GM12878 (cell line): ENCODE results near the gene EFNA3. TPM values are rescaled to one million over a fixed set of nuclear protein-coding genes. Genes with fewer than 3 reads are reported as not detected.

Experiments
- BRCA1 ChIP-seq: IDR thresholded peaks from 2 replicates; pipeline ENCODE4 v1.6.1; 2011; ENCODE audit warnings: low read depth, low read length, improper control_type of control experiment
- CREM ChIP-seq: IDR thresholded peaks from 2 replicates; pipeline ENCODE4 v1.6.1; 2014; ENCODE audit warnings: antibody characterized with exemption, low read depth
- EGR1 ChIP-seq, 2 experiments: IDR thresholded peaks; 1 replicate in 1 of 2; 2 replicates in 1 of 2; pipeline ENCODE4 v1.6.1; 2011 to 2012; ENCODE audit warnings: low read depth in 2 of 2, low read length in 2 of 2, borderline replicate concordance in 1 of 2, mild to moderate bottlenecking in 1 of 2, moderate library complexity in 1 of 2
- JUNB ChIP-seq: IDR thresholded peaks from 2 replicates; pipeline ENCODE4 v1.6.1; 2016; ENCODE audit warnings: antibody characterized with exemption, mild to moderate bottlenecking
- MLLT1 ChIP-seq: fragments of 450-650 bp; IDR thresholded peaks from 2 replicates; pipeline ENCODE4 v1.6.1; 2016; ENCODE audit warnings: mild to moderate bottlenecking
- PAX8 ChIP-seq: fragments of 450-650 bp; IDR thresholded peaks from 2 replicates; pipeline ENCODE4 v1.6.1; 2017; ENCODE audit warnings: mild to moderate bottlenecking, moderate library complexity
- POU2F2 ChIP-seq: IDR thresholded peaks from 3 replicates; pipeline ENCODE4 v1.6.1; 2011; ENCODE audit warnings: low read depth, mild to moderate bottlenecking, low read length, borderline replicate concordance
- RCOR1 ChIP-seq: conservative IDR thresholded peaks from 2 replicates; pipeline ENCODE4 v1.6.1; 2012; ENCODE audit warnings: low read depth, low read length, improper control_type of control experiment
- SMAD1 ChIP-seq: fragments of 450-650 bp; IDR thresholded peaks from 2 replicates; pipeline ENCODE4 v1.6.1; 2018; ENCODE audit warnings: mild to moderate bottlenecking, low read depth; ENCODE audit not compliant: partially characterized antibody
- SUZ12 ChIP-seq: fragments of 200-600 bp; sonication (generic); IDR thresholded peaks from one replicate; pipeline ENCODE4 v1.6.1; 2018; ENCODE audit warnings: antibody characterized with exemption, mild to moderate bottlenecking; ENCODE audit not compliant: unreplicated experiment
- TARDBP ChIP-seq: IDR thresholded peaks from 2 replicates; pipeline ENCODE4 v1.6.1; 2016; ENCODE audit warnings: borderline replicate concordance
- USF1 ChIP-seq: IDR thresholded peaks from 2 replicates; pipeline ENCODE4 v1.6.1; 2011; ENCODE audit warnings: borderline replicate concordance, low read depth, mild to moderate bottlenecking, moderate library complexity, mixed read lengths, low read length; ENCODE audit not compliant: insufficient read depth; ENCODE audit errors: extremely low read length
- ZBTB4 ChIP-seq: fragments of 450-650 bp; formaldehyde crosslinking; IDR thresholded peaks from 2 replicates; pipeline ENCODE4 v1.4.0; 2022; ENCODE audit warnings: mild to moderate bottlenecking, moderate library complexity
- ZNF592 ChIP-seq: fragments of 450-650 bp; IDR thresholded peaks from 2 replicates; pipeline ENCODE4 v1.6.1; 2017; ENCODE audit warnings: mild to moderate bottlenecking, moderate library complexity
- ZSCAN29 ChIP-seq: fragments of 450-650 bp; IDR thresholded peaks from 2 replicates; pipeline ENCODE4 v1.6.1; 2017; ENCODE audit warnings: mild to moderate bottlenecking, moderate library complexity
- ZZZ3 ChIP-seq: IDR thresholded peaks from 2 replicates; pipeline ENCODE4 v1.6.1; 2011; ENCODE audit warnings: low read depth; ENCODE audit not compliant: control insufficient read depth, insufficient read length
- polyA plus RNA-seq, 11 experiments: library from polyadenylated mRNA; depleted of rRNA in 4 of 11; unstranded in 6 of 11; stranded (reverse) in 5 of 11; fragments of >200 nt; fragmentation: Nextera tagmentation in 4 of 11; fragmentation: Illumina TruSeq in 1 of 11; extraction: Ambion mirVana in 4 of 11; extraction: Trizol in 1 of 11; gene quantifications; 1 replicate in 1 of 11; 2 replicates in 10 of 11; pipeline versions ENCODE4 v1.2.1 to v1.2.3, GENCODE V29; 2011 to 2016; ENCODE audit warnings: inconsistent platforms in 2 of 11, missing spikeins in 2 of 11, low read depth in 1 of 11
- total RNA-seq, 4 experiments: library from RNA; depleted of rRNA in 3 of 4; stranded (reverse); fragments of >200 nt in 3 of 4; fragmentation: Illumina TruSeq in 1 of 4; extraction: Trizol in 1 of 4; gene quantifications; 2 replicates each; pipeline versions ENCODE4 v1.2.1 to v1.2.3, GENCODE V29; 2013 to 2021

Gene EFNA3
- total and polyA plus RNA-seq, 10 of the 15 experiments (the other 5 are each of a cell fraction or from before 2014, with no cell fraction given), result 0.08 to 5.4 (median 1.1) TPM

GRCh38 chr1:155064111-155064831 lies 14.4 kb upstream of the EFNA3 start (continued):
- TF ChIP-seq USF1 (no peak), EGR1 (IDR thresholded peaks at IDR 0.05; ENCODE audit: borderline replicate concordance in 1 of 2, low read depth in 2 of 2, low read length in 2 of 2) (no peak), SUZ12 (no peak), PAX8 (no peak), JUNB (no peak), POU2F2 (no peak), ZBTB4 (CRISPR knock-in tag) (no peak), ZZZ3 (no peak), ZNF592 (no peak), ZSCAN29 (no peak), RCOR1 (no peak; the same call in 1 of the 2 replicates), TARDBP (no peak), MLLT1 (no peak; the same call in 1 of the 2 replicates), CREM (no peak), BRCA1 (no peak), SMAD1 (no peak)
